ENCODE data around the gene UBE2E2.

Gene UBE2E2

GRCh38 chr3:23248594-23249131 lies 45.5 kb downstream of the UBE2E2 start:
- DNase-seq (ENCODE audit: low spot score), result no peak
- TF ChIP-seq CTCF (IDR thresholded peaks at IDR 0.05; ENCODE audit: extremely low read depth, missing control alignments), result no peak

GRCh38 chr3:23249961-23250360 lies 46.8 kb downstream of the UBE2E2 start:
- TF ChIP-seq CTCF (IDR thresholded peaks at IDR 0.05; ENCODE audit: extremely low read depth, missing control alignments), result no peak
- no peak for DNase-seq (ENCODE audit: low spot score)

DNA sequence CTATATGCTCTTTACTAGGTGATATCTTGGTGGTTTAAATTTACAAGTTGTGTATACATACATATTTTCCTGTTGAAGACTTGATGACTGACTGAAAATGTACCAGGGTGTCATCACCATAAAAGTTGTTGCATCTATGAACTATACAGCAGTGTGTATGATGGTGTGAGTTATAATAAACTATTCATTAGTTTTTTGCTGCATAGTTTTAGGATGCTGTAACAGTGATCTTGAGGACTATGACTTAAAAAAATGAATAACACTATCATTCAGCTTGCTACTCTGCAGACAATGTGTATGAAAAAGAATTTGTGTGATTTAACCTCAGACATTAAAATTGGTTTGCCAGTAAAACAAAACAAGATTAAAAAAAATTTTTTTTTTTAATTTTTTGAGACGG lies 49.0 kb downstream of the UBE2E2 start:
- TF ChIP-seq CTCF (IDR thresholded peaks at IDR 0.05; ENCODE audit: extremely low read depth, missing control alignments), result no peak
- no peak for DNase-seq (ENCODE audit: low spot score)

DNA sequence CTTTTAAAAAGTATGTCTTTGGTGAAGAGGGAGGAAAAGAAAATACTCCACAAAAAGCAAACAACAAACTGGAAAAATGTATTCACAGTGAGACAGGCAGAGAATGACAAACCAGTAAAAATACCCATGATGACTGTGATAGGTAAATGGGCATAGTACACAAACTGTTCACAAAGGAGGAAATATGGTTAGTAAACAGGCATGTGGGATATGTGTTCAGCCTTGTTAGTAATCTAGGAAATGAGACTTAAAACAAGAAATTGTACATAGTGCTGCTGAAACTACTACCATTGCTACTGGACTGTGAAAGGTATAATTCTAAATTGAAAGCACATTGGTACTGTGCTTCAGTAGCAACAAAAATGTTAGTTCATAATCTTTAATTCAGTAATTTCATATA lies 50.1 kb downstream of the UBE2E2 start:
- DNase-seq (ENCODE audit: low spot score), result no peak
- no peak for TF ChIP-seq CTCF (IDR thresholded peaks at IDR 0.05; ENCODE audit: extremely low read depth, missing control alignments)

DNA sequence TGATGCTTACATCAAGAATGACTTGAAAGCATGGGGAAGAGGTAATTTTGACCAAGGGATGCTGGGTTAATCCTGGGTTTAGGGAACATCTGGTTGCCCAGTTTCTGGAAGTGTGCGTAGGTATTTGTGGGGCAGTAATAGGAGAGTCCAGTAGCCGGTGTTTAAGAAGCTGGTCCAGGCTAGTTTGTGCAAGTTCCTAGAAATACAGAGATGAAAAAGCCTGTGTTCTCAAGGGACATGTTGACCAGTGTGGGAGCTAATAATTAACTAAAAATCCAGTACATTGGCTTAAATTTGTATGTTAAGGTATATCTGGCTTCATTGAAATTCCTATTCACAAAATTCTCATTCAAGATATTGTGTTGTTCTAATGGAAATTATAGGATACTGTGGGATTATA lies 51.2 kb downstream of the UBE2E2 start:
- no peak for DNase-seq (ENCODE audit: low spot score)
- no peak for TF ChIP-seq CTCF (IDR thresholded peaks at IDR 0.05; ENCODE audit: extremely low read depth, missing control alignments)

DNA sequence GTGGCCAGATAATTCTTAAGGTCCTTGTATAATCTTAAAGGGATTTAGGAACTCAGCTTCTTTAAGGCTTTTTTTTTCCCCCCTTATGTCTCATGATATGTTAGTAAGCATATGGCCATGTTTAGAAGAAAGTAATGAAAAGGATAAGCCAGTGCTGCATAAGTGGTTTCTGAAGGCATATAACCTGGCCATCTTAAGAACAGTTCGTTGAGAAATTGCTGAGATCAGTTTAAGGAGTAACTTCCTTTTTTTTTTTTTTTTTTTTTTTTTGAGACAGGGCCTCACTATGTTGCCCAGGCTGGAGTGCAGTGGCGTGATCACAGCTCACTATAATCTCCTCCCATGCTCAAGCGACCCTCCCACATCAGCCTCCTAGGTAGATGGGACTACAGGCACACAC lies 51.7 kb downstream of the UBE2E2 start:
- no peak for TF ChIP-seq CTCF (IDR thresholded peaks at IDR 0.05; ENCODE audit: extremely low read depth, missing control alignments)
- no peak for DNase-seq (ENCODE audit: low spot score)

- no peak for DNase-seq (ENCODE audit: low spot score)
- no peak for TF ChIP-seq CTCF (IDR thresholded peaks at IDR 0.05; ENCODE audit: extremely low read depth, missing control alignments)
These were observed 53.8 kb downstream of the UBE2E2 start for GRCh38 chr3:23256741-23257435.
